Esophagus muscularis mucosa (tissue), 4 donors: ENCODE data around the gene GPATCH4. TPM values are rescaled to one million over a fixed set of nuclear protein-coding genes. Genes with fewer than 3 reads are reported as not detected.
A peak's percentile ranks its signal among the peaks of the same experiment; 100 is the strongest.

ENCODE experiments used
- DNase-seq: peaks from one replicate; pipeline ENCODE4 v3.0.0-alpha.2; 2017; ENCODE audit errors: extremely low spot score
- H3K27ac ChIP-seq, 4 donors: fragments of 200-600 bp; sonication (generic); replicated peaks in 1 of 4; 1 replicate in 3 of 4; 2 replicates in 1 of 4; pipeline ENCODE4 v1.5.1; 2016 to 2019; ENCODE audit warnings: mild to moderate bottlenecking in 1 of 4
- H3K27me3 ChIP-seq, 4 donors: fragments of 200-600 bp; sonication (generic); one replicate each; pipeline versions ENCODE4 v1.5.1 to v1.6.0; 2016 to 2019
- H3K36me3 ChIP-seq, 4 donors: fragments of 200-600 bp; sonication (generic); one replicate each; pipeline ENCODE4 v1.5.1; 2016 to 2019
- H3K4me1 ChIP-seq, 4 donors: fragments of 200-600 bp; sonication (generic); one replicate each; pipeline ENCODE4 v1.5.1; 2016 to 2019
- H3K4me3 ChIP-seq, 4 donors: fragments of 200-600 bp; sonication (generic); 1 replicate in 2 of 4; 2 replicates in 2 of 4; pipeline ENCODE4 v1.5.1; 2016 to 2019; ENCODE audit warnings: mild to moderate bottlenecking in 4 of 4, moderate library complexity in 1 of 4
- H3K9me3 ChIP-seq, 4 donors: fragments of 200-600 bp; sonication (generic); 1 replicate in 3 of 4; 2 replicates in 1 of 4; pipeline ENCODE4 v1.5.1; 2016 to 2019
- CTCF ChIP-seq, 3 experiments: fragments of 200-600 bp in 2 of 3; fragments of 450-650 bp in 1 of 3; sonication (generic) in 2 of 3; IDR thresholded peaks; one replicate each; pipeline ENCODE4 v1.5.1; 2017 to 2019; ENCODE audit warnings: antibody characterized with exemption in 3 of 3, mild to moderate bottlenecking in 2 of 3, moderate library complexity in 1 of 3
- EP300 ChIP-seq: sonication (generic); formaldehyde crosslinking; IDR thresholded peaks from one replicate; pipeline ENCODE4 v1.6.1; 2017; ENCODE audit warnings: antibody characterized with exemption
- POLR2A ChIP-seq: fragments of 450-650 bp; IDR thresholded peaks from one replicate; pipeline ENCODE4 v1.6.1; 2017; ENCODE audit warnings: antibody characterized with exemption, moderate library complexity, mild to moderate bottlenecking, low read depth
- POLR2AphosphoS5 ChIP-seq, 2 donors: sonication (generic); formaldehyde crosslinking; IDR thresholded peaks; one replicate each; pipeline ENCODE4 v1.6.1; 2017; ENCODE audit warnings: antibody characterized with exemption in 2 of 2
- WGBS: methylation state at CpG from one replicate; pipeline ENCODE4 v1.1.5; 2018; 5-methylcytosine and 5-hydroxymethylcytosine counted together
- intact Hi-C: fragments of 100-400 bp; cut with DNase I; formaldehyde crosslinking; loops from one replicate; pipeline ENCODE4 v1.15.1; 2023
- total RNA-seq, 4 donors: library from RNA; depleted of rRNA; stranded (reverse); fragments of >200 nt; gene quantifications; one replicate each; pipeline versions ENCODE4 v1.1.0 to v1.2.1, GENCODE V29; 2016

Gene GPATCH4
- total RNA-seq, 4 donors from 2014 or later = 22.6 to 32.8 (median 26.4) TPM

DNA sequence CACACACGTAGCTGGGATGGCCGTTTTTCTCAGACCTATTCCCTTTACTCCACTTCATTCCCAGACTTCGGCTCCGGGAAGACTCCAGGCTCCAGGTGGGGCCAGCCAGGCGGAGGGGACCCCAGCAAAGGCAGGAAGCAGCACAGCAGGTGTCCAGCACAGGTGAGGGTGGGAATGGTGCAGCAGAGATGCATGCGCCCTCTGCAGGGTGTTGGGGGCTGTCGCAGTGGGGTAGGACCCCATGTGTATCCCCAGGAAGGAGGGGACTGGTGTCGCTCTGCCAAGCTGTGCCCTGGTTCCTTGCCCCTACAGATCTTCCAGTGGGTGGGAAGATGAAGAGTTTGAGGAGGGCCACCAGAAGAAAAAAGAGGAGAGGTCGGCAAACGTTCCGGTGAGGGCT is 16.5 kb downstream of the GPATCH4 start:
- DNase-seq = no peak
- H3K27ac ChIP-seq = no peak overlapping the region
- no peaks in the 10 kb centered on the region for H3K36me3 ChIP-seq
- WGBS = 55% methylated on average over 11 of the region's 11 CpGs
- H3K9me3 ChIP-seq = no peaks in the 10 kb centered on the region
- peaks cover 0 to 8% (median 6%) of the 10 kb centered on the region in 4 donors for H3K4me1 ChIP-seq
- intact Hi-C loops = loop anchor here (2.0 to 10.0 kb wide), 2 partner anchors 24 to 70 kb away; no protein-coding TSS in a partner anchor
- no peaks in the 10 kb centered on the region for H3K27me3 ChIP-seq
- H3K4me3 ChIP-seq = no peak overlapping the region
- no peak for TF ChIP-seq POLR2A
- TF ChIP-seq CTCF (IDR thresholded peaks at IDR 0.05) = no peak
- TF ChIP-seq EP300 = no peak
- TF ChIP-seq POLR2AphosphoS5 (IDR thresholded peaks at IDR 0.05) = no peak

DNA sequence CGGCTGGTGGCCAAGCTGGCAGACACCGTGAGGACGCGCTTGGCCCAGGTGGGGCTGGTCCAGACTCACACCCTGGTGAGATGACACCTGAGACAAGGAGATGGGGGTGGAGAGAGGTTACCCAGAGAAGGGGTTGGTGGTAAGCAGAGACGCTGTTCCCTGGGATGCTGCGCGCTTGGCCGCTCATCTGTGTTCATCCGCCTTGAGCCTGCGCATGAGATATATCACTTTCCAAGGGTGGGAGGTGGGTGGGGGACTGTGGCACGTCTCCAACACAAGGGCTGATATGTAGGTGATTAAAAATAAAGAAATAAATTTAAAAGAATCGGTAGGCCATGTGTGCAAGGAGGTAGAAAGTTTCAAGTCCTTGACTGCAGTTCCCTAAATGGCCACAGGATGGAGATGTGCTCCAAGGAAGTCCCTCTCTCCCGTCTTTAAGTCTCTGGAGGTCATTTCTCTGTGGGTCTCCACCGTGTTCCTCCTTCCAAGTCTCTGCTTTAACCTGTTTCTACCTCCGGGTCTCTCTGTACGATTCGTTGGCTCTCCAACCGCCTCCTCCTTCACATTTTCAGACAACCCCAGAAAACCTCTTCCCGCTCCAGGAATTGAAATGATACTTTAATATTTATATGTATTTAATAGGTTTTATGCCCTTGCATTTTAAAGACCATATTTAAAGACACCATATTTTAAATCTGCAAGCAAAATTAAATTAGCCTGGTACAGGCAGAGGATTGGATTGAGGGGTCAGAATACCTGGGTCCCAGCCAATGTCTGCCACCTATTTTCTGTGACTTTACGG is 17.3 kb downstream of the GPATCH4 start:
- TF ChIP-seq EP300 (no peak), CTCF (IDR thresholded peaks at IDR 0.05) (peak; percentile 94 to 97 (median 95)), POLR2A (no peak), POLR2AphosphoS5 (IDR thresholded peaks at IDR 0.05) (peak in 1 of 2 donors; percentile 28)

GRCh38 chr1:156582388-156583017 is 18.8 kb downstream of the GPATCH4 start:
- TF ChIP-seq POLR2A (no peak), CTCF (IDR thresholded peaks at IDR 0.05) (no peak), EP300 (no peak), POLR2AphosphoS5 (IDR thresholded peaks at IDR 0.05) (no peak)
- 74% methylated on average over 8 of the region's 9 CpGs for WGBS
- no peaks in the 10 kb centered on the region for H3K27me3 ChIP-seq
- H3K27ac ChIP-seq = no peak overlapping the region
- peaks cover 0 to 8% (median 6%) of the 10 kb centered on the region in 4 donors for H3K4me1 ChIP-seq
- DNase-seq = no peak
- intact Hi-C loops = loop anchor here (10.0 kb wide), 1 partner anchor 72 kb away; no protein-coding TSS in a partner anchor
- H3K36me3 ChIP-seq = no peaks in the 10 kb centered on the region
- H3K9me3 ChIP-seq = no peaks in the 10 kb centered on the region
- no peak overlapping the region for H3K4me3 ChIP-seq

More for the DNA sequence above, 17.3 kb downstream of the GPATCH4 start:
- Histone ChIP-seq H3K9me3 (no peaks in the 10 kb centered on the region), H3K27me3 (no peaks in the 10 kb centered on the region), H3K4me1 (peaks cover 0 to 8% (median 6%) of the 10 kb centered on the region in 4 donors), H3K27ac (no peak overlapping the region), H3K4me3 (no peak overlapping the region), H3K36me3 (no peaks in the 10 kb centered on the region)
- 55% methylated on average over 20 of the region's 20 CpGs for WGBS
- no peak for DNase-seq
- intact Hi-C loops = loop anchor here (2.0 to 10.0 kb wide), 2 partner anchors 25 to 71 kb away; no protein-coding TSS in a partner anchor

DNA sequence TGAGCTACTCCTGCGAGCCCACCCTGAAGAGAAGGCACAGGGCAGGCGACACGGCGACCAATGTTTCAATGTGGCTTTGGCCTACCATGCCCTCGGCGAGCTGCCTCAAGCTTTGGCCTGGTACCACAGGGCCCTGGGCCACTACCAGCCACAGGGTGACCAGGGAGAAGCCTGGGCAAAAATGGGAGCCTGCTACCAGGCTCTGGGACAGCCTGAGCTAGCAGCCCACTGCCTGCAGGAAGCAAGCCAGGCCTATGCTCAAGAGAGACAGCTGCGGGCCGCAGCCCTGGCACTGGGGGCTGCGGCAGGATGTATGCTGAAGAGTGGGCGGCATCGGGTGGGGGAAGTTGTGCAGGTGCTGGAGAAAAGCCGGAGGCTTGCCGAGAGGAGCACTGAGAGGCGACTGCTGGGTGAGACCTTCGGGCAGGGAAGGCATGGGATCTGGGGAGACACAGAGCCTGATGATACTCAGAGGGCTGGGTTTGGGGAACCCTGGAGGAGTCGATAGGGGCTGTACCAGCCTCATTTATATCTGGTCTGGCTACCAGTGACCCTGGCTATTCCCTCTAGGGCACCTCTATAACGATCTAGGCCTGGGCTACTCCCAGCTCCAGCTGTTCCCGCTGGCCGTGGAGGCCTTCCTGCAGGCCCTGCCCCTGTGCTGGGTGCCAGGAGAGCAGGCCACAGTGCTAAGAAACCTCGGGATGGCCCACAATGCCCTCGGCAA is 19.5 kb downstream of the GPATCH4 start:
- Histone ChIP-seq H3K27ac (no peak overlapping the region), H3K36me3 (no peaks in the 10 kb centered on the region), H3K9me3 (no peaks in the 10 kb centered on the region), H3K4me3 (no peak overlapping the region), H3K27me3 (no peaks in the 10 kb centered on the region), H3K4me1 (peaks cover 0 to 8% (median 6%) of the 10 kb centered on the region in 4 donors)
- 79% methylated on average over 17 of the region's 21 CpGs for WGBS
- TF ChIP-seq CTCF (IDR thresholded peaks at IDR 0.05) (no peak), POLR2AphosphoS5 (IDR thresholded peaks at IDR 0.05) (no peak), EP300 (no peak), POLR2A (no peak)
- no peak for DNase-seq
- intact Hi-C loops = loop anchor here (10.0 kb wide), 1 partner anchor 73 kb away; no protein-coding TSS in a partner anchor
